ENCODE measurements around the gene HTR3D. TPM values are rescaled to one million over a fixed set of nuclear protein-coding genes. Genes with fewer than 3 reads are reported as not detected.

The HTR3D gene
- total and polyA plus RNA-seq, 2 of the 4 experiments (the other 2 are of a cell fraction), result not detected

DNA sequence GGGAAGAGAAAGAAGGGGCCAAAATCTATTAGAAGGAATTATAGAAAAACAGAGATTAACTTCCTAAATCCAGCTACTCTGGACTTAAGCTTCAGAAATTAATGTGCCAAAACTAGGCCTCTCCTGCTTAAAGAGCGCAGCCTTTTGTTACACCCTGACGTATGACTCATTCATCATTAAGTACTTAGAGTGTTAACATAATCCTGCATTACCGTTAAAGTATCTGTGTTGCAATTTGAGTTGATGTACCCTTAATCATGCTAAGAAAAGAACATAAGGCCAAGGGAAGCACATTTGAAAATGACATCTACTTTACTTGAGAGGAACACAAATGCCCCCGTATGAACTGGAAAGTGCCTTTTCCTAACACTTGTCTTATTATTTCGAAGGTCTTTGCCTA, 7.9 kb downstream of the HTR3D start:
- ChIA-PET POLR2A (ENCODE audit: unreplicated experiment) (no interaction called here), CTCF (interaction anchor here (1.0 kb wide), 2 partner anchors 18 to 193 kb away, joined by 3 to 4 read pairs; no protein-coding TSS in a partner anchor)
- Histone ChIP-seq H2BK20ac (ENCODE audit: low read depth, low read length) (no peak overlapping the region), H3K79me1 (ENCODE audit: low read depth in 1 of 2, low read length in 2 of 2) (no peaks in the 10 kb centered on the region), H3K14ac (replicated peaks; ENCODE audit: low read depth, low read length) (no peak overlapping the region), H3K36me3 (ENCODE audit: control insufficient read depth, insufficient read depth, low read length) (no peaks in the 10 kb centered on the region), H4K91ac (ENCODE audit: insufficient read depth, low read depth, low read length) (no peak overlapping the region), H4K20me1 (ENCODE audit: insufficient read depth, low read length) (no peaks in the 10 kb centered on the region), H3K9me1 (ENCODE audit: insufficient read depth, low read length) (no peaks in the 10 kb centered on the region), H2AK5ac (ENCODE audit: low read depth, low read length) (no peak overlapping the region), H3K4ac (ENCODE audit: low read depth, low read length) (no peak overlapping the region), H3K18ac (ENCODE audit: low read depth, low read length) (no peak overlapping the region), H4K5ac (ENCODE audit: low read depth, low read length) (no peak overlapping the region), H3K27ac (ENCODE audit: insufficient read depth, low read length) (no peak overlapping the region), H2BK15ac (ENCODE audit: low read depth, low read length) (no peak overlapping the region), H3K4me3 (ENCODE audit: insufficient read depth, low read depth, low read length) (no peak overlapping the region), H2BK5ac (ENCODE audit: low read depth, low read length, poor library complexity, severe bottlenecking) (no peak overlapping the region), H3K27me3 (ENCODE audit: control insufficient read depth, insufficient read depth, low read length) (peaks cover 33% of the 10 kb centered on the region), H3K9me3 (ENCODE audit: control insufficient read depth, insufficient read depth, low read length) (no peaks in the 10 kb centered on the region), H2AK9ac (replicated peaks; ENCODE audit: low read depth, low read length, poor library complexity) (no peak overlapping the region), H3K23ac (ENCODE audit: low read depth, low read length) (no peak overlapping the region), H3K4me2 (ENCODE audit: low read depth, low read length) (no peak overlapping the region), H3K9ac (ENCODE audit: low read depth, low read length) (no peak overlapping the region), H2AFZ (replicated peaks; ENCODE audit: low read length, poor library complexity) (no peak overlapping the region), H2BK120ac (ENCODE audit: low read depth, low read length) (no peak overlapping the region), H4K8ac (ENCODE audit: low read depth in 2 of 2, low read length in 2 of 2) (no peak overlapping the region), H3K4me1 (ENCODE audit: control insufficient read depth, insufficient read depth, low read length) (no peaks in the 10 kb centered on the region), H3K56ac (ENCODE audit: extremely low read depth, insufficient read depth, low read length) (no peak overlapping the region)
- TF ChIP-seq RCOR1 (IDR thresholded peaks at IDR 0.05; ENCODE audit: insufficient replicate concordance, low read length) (no peak), MAFK (IDR thresholded peaks at IDR 0.05; ENCODE audit: low read depth, low read length) (no peak), BHLHE40 (IDR thresholded peaks at IDR 0.05; ENCODE audit: low read depth, low read length) (no peak)
- TF ChIP-seq, protein P1, sequence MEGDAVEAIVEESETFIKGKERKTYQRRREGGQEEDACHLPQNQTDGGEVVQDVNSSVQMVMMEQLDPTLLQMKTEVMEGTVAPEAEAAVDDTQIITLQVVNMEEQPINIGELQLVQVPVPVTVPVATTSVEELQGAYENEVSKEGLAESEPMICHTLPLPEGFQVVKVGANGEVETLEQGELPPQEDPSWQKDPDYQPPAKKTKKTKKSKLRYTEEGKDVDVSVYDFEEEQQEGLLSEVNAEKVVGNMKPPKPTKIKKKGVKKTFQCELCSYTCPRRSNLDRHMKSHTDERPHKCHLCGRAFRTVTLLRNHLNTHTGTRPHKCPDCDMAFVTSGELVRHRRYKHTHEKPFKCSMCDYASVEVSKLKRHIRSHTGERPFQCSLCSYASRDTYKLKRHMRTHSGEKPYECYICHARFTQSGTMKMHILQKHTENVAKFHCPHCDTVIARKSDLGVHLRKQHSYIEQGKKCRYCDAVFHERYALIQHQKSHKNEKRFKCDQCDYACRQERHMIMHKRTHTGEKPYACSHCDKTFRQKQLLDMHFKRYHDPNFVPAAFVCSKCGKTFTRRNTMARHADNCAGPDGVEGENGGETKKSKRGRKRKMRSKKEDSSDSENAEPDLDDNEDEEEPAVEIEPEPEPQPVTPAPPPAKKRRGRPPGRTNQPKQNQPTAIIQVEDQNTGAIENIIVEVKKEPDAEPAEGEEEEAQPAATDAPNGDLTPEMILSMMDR (conservative IDR thresholded peaks at IDR 0.05; ENCODE audit: low read depth, low read length), result no peak
- BruUV-seq (replicated peaks), result no TSS peak
- 86% methylated on average over 1 of the region's 5 CpGs; no CpG with 5 or more reads in 1 of the 2 experiments for WGBS, 2 experiments (ENCODE audit: extremely low coverage in 2 of 2, insufficient read length in 1 of 2)
- DNase-seq (no peak), ATAC-seq (ENCODE audit: low read depth) (no peak)
- dilution Hi-C loops (cut with HindIII; ENCODE audit: low sequenced_read_pairs, unreplicated experiment), result no loop called here
- intact Hi-C loops (cut with micrococcal nuclease), result no loop called here
- in situ Hi-C loops (cut with MboI; ENCODE audit: low sequenced_read_pairs), result no loop called here
